A549 (cell line): ENCODE data around the gene FOXP1. TPM values are rescaled to one million over a fixed set of nuclear protein-coding genes. Genes with fewer than 3 reads are reported as not detected.

ENCODE experiments used
- ATAC-seq, 2 experiments: fragments of 200-7000 bp in 1 of 2; fragments of >200 bp in 1 of 2; cut with Nextera tagmentation in 1 of 2; cut with Tn5 transposase in 1 of 2; 3 replicates each; pipeline versions ENCODE4 v1.8.0 to v1.9.1; 2018 to 2020; ENCODE audit warnings: mild to moderate bottlenecking in 1 of 2, moderate library complexity in 1 of 2
- CTCF ChIA-PET: fragments of 300-600 bp; sonication (Branson Sonifier 250); formaldehyde crosslinking; extraction: SDS; loops from one replicate; lab custom pipeline; 2021; ENCODE audit warnings: antibody characterized with exemption, inconsistent platforms; lab: Yijun Ruan, JAX
- POLR2A ChIA-PET: fragments of 350-600 bp; formaldehyde crosslinking; extraction: SDS; loops from one replicate; lab custom pipeline; 2021; ENCODE audit warnings: antibody characterized with exemption, inconsistent platforms; lab: Yijun Ruan, JAX
- DNase-seq, 2 experiments: peaks; one replicate each; pipeline versions ENCODE4 v3.0.0 to v3.0.0-alpha.2; 2011 to 2016; ENCODE audit warnings: low read depth in 1 of 2, low spot score in 1 of 2
- FAIRE-seq: peaks from 2 replicates; lab custom pipeline; 2011; peaks lifted over from hg19 to GRCh38; lab: Jason Lieb, UNC
- H3K27ac ChIP-seq, 2 experiments: fragments of >200 bp; sonication (Bioruptor Twin); formaldehyde crosslinking; 3 replicates each; pipeline ENCODE4 v1.5.1; 2016 to 2017
- H3K4me1 ChIP-seq: fragments of >200 bp; sonication (Bioruptor Twin); formaldehyde crosslinking; 3 replicates; pipeline ENCODE4 v1.6.1; 2016
- H3K4me2 ChIP-seq: fragments of >200 bp; sonication (Bioruptor Twin); formaldehyde crosslinking; 3 replicates; pipeline ENCODE4 v1.6.1; 2016
- H3K4me3 ChIP-seq: fragments of >200 bp; sonication (Bioruptor Twin); formaldehyde crosslinking; 3 replicates; pipeline ENCODE4 v1.5.1; 2016
- H3K9me3 ChIP-seq: fragments of >200 bp; sonication (Bioruptor Twin); formaldehyde crosslinking; 3 replicates; pipeline ENCODE4 v1.6.1; 2016
- BCL3 ChIP-seq: fragments of >200 bp; sonication (Bioruptor Twin); formaldehyde crosslinking; IDR thresholded peaks from 3 replicates; pipeline ENCODE4 v1.6.1; 2016
- BHLHE40 ChIP-seq: IDR thresholded peaks from 2 replicates; pipeline ENCODE4 v1.6.1; 2012; ENCODE audit warnings: low read depth, low read length, inconsistent platforms
- CEBPB ChIP-seq, 2 experiments: fragments of >200 bp in 1 of 2; sonication (Bioruptor Twin) in 1 of 2; formaldehyde crosslinking in 1 of 2; IDR thresholded peaks; 2 replicates each; pipeline ENCODE4 v1.6.1; 2012 to 2016
- CHD4 ChIP-seq: fragments of 200-600 bp; sonication (generic); IDR thresholded peaks from 2 replicates; pipeline ENCODE4 v1.6.1; 2016; ENCODE audit warnings: antibody characterized with exemption, mild to moderate bottlenecking, borderline replicate concordance
- EHMT2 ChIP-seq: fragments of 200-600 bp; sonication (generic); IDR thresholded peaks from 2 replicates; pipeline ENCODE4 v1.6.1; 2016; ENCODE audit warnings: antibody characterized with exemption, low read depth, mild to moderate bottlenecking, moderate library complexity
- FOSL2 ChIP-seq, 2 experiments: fragments of 450-650 bp in 1 of 2; fragments of >200 bp in 1 of 2; sonication (Bioruptor Twin) in 1 of 2; formaldehyde crosslinking; IDR thresholded peaks; 2 replicates each; pipeline versions ENCODE4 v1.5.0 to v1.6.1; 2016 to 2020; ENCODE audit warnings: mild to moderate bottlenecking in 1 of 2, moderate library complexity in 1 of 2
- FOXS1 ChIP-seq: fragments of 250-450 bp; sonication (Bioruptor Pico); IDR thresholded peaks from 2 replicates; pipeline ENCODE4 v1.5.0; 2020; ENCODE audit warnings: mild to moderate bottlenecking, moderate library complexity
- HDAC2 ChIP-seq: fragments of 200-600 bp; sonication (generic); IDR thresholded peaks from 2 replicates; pipeline ENCODE4 v1.6.1; 2016
- HOXA7 ChIP-seq: fragments of 250-450 bp; sonication (Bioruptor Pico); IDR thresholded peaks from 2 replicates; pipeline ENCODE4 v1.5.0; 2020; ENCODE audit warnings: mild to moderate bottlenecking, moderate library complexity
- HOXB13 ChIP-seq: fragments of 250-450 bp; sonication (Bioruptor Pico); IDR thresholded peaks from 2 replicates; pipeline ENCODE4 v1.5.0; 2020; ENCODE audit warnings: low read depth, mild to moderate bottlenecking, moderate library complexity
- HOXB5 ChIP-seq: fragments of 250-450 bp; sonication (Bioruptor Pico); IDR thresholded peaks from 2 replicates; pipeline ENCODE4 v1.5.0; 2020; ENCODE audit warnings: mild to moderate bottlenecking, moderate library complexity
- JUN ChIP-seq, 2 experiments: fragments of >200 bp; sonication (Bioruptor Twin); formaldehyde crosslinking; IDR thresholded peaks; 2 replicates in 1 of 2; 3 replicates in 1 of 2; pipeline ENCODE4 v1.6.1; 2016 to 2017
- JUNB ChIP-seq: fragments of >200 bp; sonication (Bioruptor Twin); formaldehyde crosslinking; IDR thresholded peaks from 2 replicates; pipeline ENCODE4 v1.6.1; 2016
- KDM1A ChIP-seq: fragments of 200-600 bp; sonication (generic); IDR thresholded peaks from 2 replicates; pipeline ENCODE4 v1.6.1; 2016; ENCODE audit warnings: low read depth, mild to moderate bottlenecking
- KDM5A ChIP-seq: fragments of 200-600 bp; sonication (generic); IDR thresholded peaks from 2 replicates; pipeline ENCODE4 v1.6.1; 2016; ENCODE audit warnings: antibody characterized with exemption, mild to moderate bottlenecking
- MAFK ChIP-seq: fragments of 450-650 bp; IDR thresholded peaks from 2 replicates; pipeline ENCODE4 v1.6.1; 2014; ENCODE audit not compliant: partially characterized antibody
- NR3C1 ChIP-seq: fragments of >200 bp; sonication (Bioruptor Twin); formaldehyde crosslinking; IDR thresholded peaks from 3 replicates; pipeline ENCODE4 v1.6.1; 2017
- POLR2A ChIP-seq: IDR thresholded peaks from 2 replicates; pipeline ENCODE4 v1.6.1; 2012; ENCODE audit warnings: mild to moderate bottlenecking, low read length
- RFX5 ChIP-seq: fragments of 450-650 bp; IDR thresholded peaks from 2 replicates; pipeline ENCODE4 v1.7.1; 2014; ENCODE audit warnings: antibody characterized with exemption, mild to moderate bottlenecking, moderate library complexity
- SREBF2 ChIP-seq: fragments of 450-650 bp; IDR thresholded peaks from 2 replicates; pipeline ENCODE4 v1.6.1; 2014; ENCODE audit warnings: mild to moderate bottlenecking, moderate library complexity
- TFCP2L1 ChIP-seq: fragments of 250-450 bp; sonication (Bioruptor Pico); IDR thresholded peaks from 2 replicates; pipeline ENCODE4 v1.5.0; 2021; ENCODE audit warnings: mild to moderate bottlenecking
- ZFP36 ChIP-seq: fragments of 450-650 bp; IDR thresholded peaks from 2 replicates; pipeline ENCODE4 v1.6.1; 2014; ENCODE audit warnings: borderline replicate concordance; ENCODE audit not compliant: partially characterized antibody
- WGBS: methylation state at CpG from one replicate; pipeline ENCODE4 v1.1.6; 2017; ENCODE audit errors: missing lambda C conversion rate; 5-methylcytosine and 5-hydroxymethylcytosine counted together
- polyA plus RNA-seq, 4 experiments: library from polyadenylated mRNA; depleted of rRNA in 3 of 4; stranded (reverse); fragments of >200 nt; fragmentation: RNase III in 1 of 4; extraction: RNeasy Plus Mini Kit Qiagen cat#74134 plus additional on column Dnase treatment in 1 of 4; gene quantifications; 2 replicates in 3 of 4; 3 replicates in 1 of 4; pipeline ENCODE4 v1.2.3, GENCODE V29; 2011 to 2017
- TF ChIP-seq, protein P1 (sequence below): fragments of >200 bp; sonication (Bioruptor Twin); formaldehyde crosslinking; IDR thresholded peaks from 2 replicates; pipeline ENCODE4 v1.6.1; 2016
- TF ChIP-seq, protein P2 (sequence below): fragments of 250-450 bp; sonication (Bioruptor Pico); IDR thresholded peaks from 2 replicates; pipeline ENCODE4 v1.5.0; 2020; ENCODE audit warnings: low read depth, mild to moderate bottlenecking, moderate library complexity

Gene FOXP1
- polyA plus RNA-seq, 2 of the 4 experiments (the other 2 are of a cell fraction), result 12.8 to 13.9 TPM

DNA sequence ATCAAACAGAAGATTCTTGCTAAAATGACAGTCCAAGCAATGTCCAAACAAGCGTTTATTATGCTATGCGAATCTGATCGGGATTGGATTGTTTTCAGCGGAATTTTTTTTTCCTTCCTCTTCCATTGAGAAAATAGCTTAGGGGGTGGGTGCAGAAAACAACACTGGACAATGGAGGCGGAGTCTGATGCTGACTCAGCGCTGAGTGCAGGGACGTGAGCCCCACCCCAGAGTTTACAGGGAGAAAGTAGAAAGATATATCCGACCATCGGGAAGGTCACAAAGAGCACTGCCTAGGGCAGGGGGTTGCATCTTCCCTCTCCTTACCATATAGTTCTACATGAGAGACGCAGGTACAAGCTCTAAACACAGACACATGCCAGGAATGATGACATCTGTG lies 117.0 kb downstream of the FOXP1 start:
- POLR2A ChIA-PET, result interaction anchor here (0.6 kb wide), 1 partner anchor 10 kb away, joined by 3 read pairs; no protein-coding TSS in a partner anchor
- Histone ChIP-seq H3K27ac (peak overlapping the region; percentile 2 to 59; a peak in 3 of 6 replicates), H3K4me3 (no peak overlapping the region), H3K9me3 (no peaks in the 10 kb centered on the region), H3K4me2 (peak overlapping the region; percentile 56), H3K4me1 (peaks cover 23% of the 10 kb centered on the region)
- DNase-seq (peak; percentile 18 to 28), FAIRE-seq (no peak), ATAC-seq (peak; percentile 68 to 70; a peak in 5 of 6 replicates)
- CTCF ChIA-PET, result interaction anchor here (0.6 to 1.3 kb wide), 3 partner anchors 21 to 302 kb away, joined by 3 read pairs; no protein-coding TSS in a partner anchor
- TF ChIP-seq MAFK, result peak; percentile 85
- no peak for TF ChIP-seq SREBF2
- WGBS, result 35% methylated on average over 10 of the region's 10 CpGs

DNA sequence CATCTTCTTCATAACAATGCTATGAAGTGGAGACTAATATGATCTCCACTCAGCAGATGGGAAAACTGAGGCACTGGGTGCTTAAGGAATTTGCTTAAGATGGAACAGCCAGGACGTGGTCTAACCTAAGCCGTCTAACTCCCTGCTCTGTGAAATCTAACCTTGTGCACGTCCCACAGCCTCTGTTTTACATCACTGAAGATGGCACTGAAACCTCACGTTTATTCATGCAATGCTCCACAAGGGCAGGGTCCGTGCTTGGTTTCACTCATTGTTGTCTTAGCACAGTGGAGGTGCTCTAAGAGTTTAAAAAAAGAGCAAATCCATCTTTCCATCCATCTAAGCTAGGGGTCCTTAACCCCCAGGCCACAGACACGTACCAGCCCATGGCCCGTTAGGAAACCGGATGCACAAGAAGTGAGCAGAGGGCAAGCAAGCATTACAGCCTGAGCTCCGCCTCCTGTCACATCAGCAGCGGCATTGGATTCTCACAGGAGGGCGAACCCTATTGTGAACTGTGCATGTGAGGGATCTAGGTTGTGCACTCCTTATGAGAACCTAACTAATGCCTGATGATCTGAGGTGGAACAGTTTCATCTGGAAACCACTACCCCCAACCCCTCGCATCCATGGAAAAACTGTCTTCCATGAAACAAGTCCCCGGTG lies 118.0 kb downstream of the FOXP1 start:
- FAIRE-seq (no peak), ATAC-seq (no peak), DNase-seq (no peak)
- H3K4me3 ChIP-seq, result no peak overlapping the region
- TF ChIP-seq RFX5 (no peak), HDAC2 (no peak), BHLHE40 (no peak), JUN (IDR thresholded peaks at IDR 0.05) (no peak), FOSL2 (IDR thresholded peaks at IDR 0.05) (no peak), FOSL2 (CRISPR knock-in tag; IDR thresholded peaks at IDR 0.05) (no peak), FOXS1 (CRISPR knock-in tag) (no peak)
- no peak overlapping the region for H3K4me2 ChIP-seq
- ChIA-PET CTCF (interaction anchor here (0.9 kb wide), 1 partner anchor 20 kb away, joined by 3 read pairs; no protein-coding TSS in a partner anchor), POLR2A (no interaction called here)
- H3K4me1 ChIP-seq, result peaks cover 23% of the 10 kb centered on the region
- H3K9me3 ChIP-seq, result no peaks in the 10 kb centered on the region
- peak overlapping the region in 1 of 2 experiments; percentile 37; a peak in 1 of 6 replicates for H3K27ac ChIP-seq
- WGBS, result 90% methylated on average over 13 of the region's 13 CpGs

DNA sequence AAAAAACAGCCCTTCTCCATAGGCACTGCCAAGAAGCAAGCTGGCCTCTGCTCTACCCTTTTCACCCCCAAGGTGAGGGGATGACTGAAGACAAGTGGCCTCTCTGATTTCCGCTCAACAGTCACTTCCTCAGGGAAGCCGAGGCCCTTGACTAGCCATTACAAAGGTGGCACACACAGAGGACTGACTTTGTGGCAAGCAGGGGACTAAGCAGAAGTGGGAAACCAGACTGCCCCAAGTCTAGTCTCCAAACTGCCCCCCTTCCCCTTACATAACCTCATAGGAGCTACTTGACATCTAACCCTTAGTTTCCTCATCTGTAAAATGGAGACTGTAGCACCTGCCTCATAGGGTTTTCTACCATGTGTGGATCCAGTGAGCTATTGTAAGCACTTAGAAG lies 118.9 kb downstream of the FOXP1 start:
- ATAC-seq (no peak), DNase-seq (no peak), FAIRE-seq (no peak)
- no peak overlapping the region for H3K4me3 ChIP-seq
- H3K9me3 ChIP-seq, result no peaks in the 10 kb centered on the region
- no peak for TF ChIP-seq JUN (IDR thresholded peaks at IDR 0.05)
- TF ChIP-seq TFCP2L1 (CRISPR knock-in tag), result no peak
- TF ChIP-seq POLR2A, result no peak
- TF ChIP-seq FOXS1 (CRISPR knock-in tag), result no peak
- TF ChIP-seq, protein P1, sequence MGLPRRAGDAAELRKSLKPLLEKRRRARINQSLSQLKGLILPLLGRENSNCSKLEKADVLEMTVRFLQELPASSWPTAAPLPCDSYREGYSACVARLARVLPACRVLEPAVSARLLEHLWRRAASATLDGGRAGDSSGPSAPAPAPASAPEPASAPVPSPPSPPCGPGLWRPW, result no peak
- TF ChIP-seq SREBF2, result no peak
- ChIA-PET CTCF (interaction anchor here (1.0 kb wide), 1 partner anchor 12 kb away, joined by 3 read pairs; no protein-coding TSS in a partner anchor), POLR2A (no interaction called here)
- WGBS, result 95% methylated on average over 2 of the region's 2 CpGs
- H3K4me2 ChIP-seq, result no peak overlapping the region
- H3K27ac ChIP-seq, result no peak overlapping the region
- H3K4me1 ChIP-seq, result peaks cover 23% of the 10 kb centered on the region

- TF ChIP-seq EHMT2 (no peak), HDAC2 (no peak), HOXB13 (CRISPR knock-in tag) (no peak), NR3C1 (no peak), KDM5A (no peak), CEBPB (IDR thresholded peaks at IDR 0.05) (no peak), HOXB5 (no peak), ZFP36 (no peak), FOXS1 (CRISPR knock-in tag) (no peak), KDM1A (no peak), RFX5 (no peak), JUNB (no peak), HOXA7 (CRISPR knock-in tag) (no peak), BCL3 (no peak), BHLHE40 (no peak), CHD4 (no peak)
- TF ChIP-seq, protein P2, sequence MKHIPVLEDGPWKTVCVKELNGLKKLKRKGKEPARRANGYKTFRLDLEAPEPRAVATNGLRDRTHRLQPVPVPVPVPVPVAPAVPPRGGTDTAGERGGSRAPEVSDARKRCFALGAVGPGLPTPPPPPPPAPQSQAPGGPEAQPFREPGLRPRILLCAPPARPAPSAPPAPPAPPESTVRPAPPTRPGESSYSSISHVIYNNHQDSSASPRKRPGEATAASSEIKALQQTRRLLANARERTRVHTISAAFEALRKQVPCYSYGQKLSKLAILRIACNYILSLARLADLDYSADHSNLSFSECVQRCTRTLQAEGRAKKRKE (CRISPR knock-in tag), result no peak
- peaks cover 20% of the 10 kb centered on the region for H3K4me1 ChIP-seq
- DNase-seq, result no peak
- ATAC-seq, result no peak
- H3K4me3 ChIP-seq, result no peak overlapping the region
- POLR2A ChIA-PET, result no interaction called here
- 85% methylated on average over 3 of the region's 3 CpGs for WGBS
- H3K27ac ChIP-seq, result no peak overlapping the region
- CTCF ChIA-PET, result no interaction called here
- no peak for FAIRE-seq
- no peaks in the 10 kb centered on the region for H3K9me3 ChIP-seq
- no peak overlapping the region for H3K4me2 ChIP-seq
Observed at GRCh38 chr3:71463617-71464016, 119.9 kb downstream of the FOXP1 start.
